Gastrocnemius medialis (tissue), 4 donors: ENCODE results near the gene EPYC. TPM values are rescaled to one million over a fixed set of nuclear protein-coding genes. Genes with fewer than 3 reads are reported as not detected.

Experiments used
- ATAC-seq, 2 donors: fragments of 150-250 bp; one replicate each; pipeline ENCODE4 v1.9.1; 2016
- DNase-seq, 2 donors: peaks; one replicate each; pipeline ENCODE4 v3.0.0-alpha.2; 2019
- H3K27ac ChIP-seq, 4 donors: fragments of 200-600 bp; sonication (generic); 1 replicate in 1 of 4; 2 replicates in 3 of 4; pipeline ENCODE4 v1.5.1; 2016 to 2018; ENCODE audit warnings: mild to moderate bottlenecking in 2 of 4, moderate library complexity in 1 of 4
- H3K27me3 ChIP-seq, 3 donors: fragments of 200-600 bp; sonication (generic) in 2 of 3; 1 replicate in 1 of 3; 2 replicates in 2 of 3; pipeline versions ENCODE4 v1.5.1 to v1.6.0; 2016 to 2019; ENCODE audit warnings: mild to moderate bottlenecking in 1 of 3, moderate library complexity in 1 of 3
- H3K36me3 ChIP-seq, 2 donors: fragments of 200-600 bp; sonication (generic) in 1 of 2; one replicate each; pipeline ENCODE4 v1.5.1; 2017 to 2018
- H3K4me1 ChIP-seq, 2 donors: fragments of 200-600 bp; sonication (generic) in 1 of 2; one replicate each; pipeline ENCODE4 v1.5.1; 2016 to 2017; ENCODE audit warnings: mild to moderate bottlenecking in 2 of 2
- H3K4me3 ChIP-seq, 4 donors: fragments of 200-600 bp; sonication (generic) in 3 of 4; 1 replicate in 1 of 4; 2 replicates in 3 of 4; pipeline ENCODE4 v1.5.1; 2016 to 2019; ENCODE audit warnings: mild to moderate bottlenecking in 2 of 4
- H3K9me3 ChIP-seq, 3 donors: fragments of 200-600 bp; sonication (generic) in 2 of 3; 1 replicate in 1 of 3; 2 replicates in 2 of 3; pipeline ENCODE4 v1.5.1; 2016 to 2019
- CTCF ChIP-seq, 5 experiments: fragments of 450-650 bp in 3 of 5; fragments of 200-600 bp in 2 of 5; sonication (generic) in 2 of 5; IDR thresholded peaks in 4 of 5; conservative IDR thresholded peaks in 1 of 5; 1 replicate in 4 of 5; 2 replicates in 1 of 5; pipeline ENCODE4 v1.5.1; 2016 to 2019; ENCODE audit warnings: antibody characterized with exemption in 5 of 5, mild to moderate bottlenecking in 3 of 5, moderate library complexity in 3 of 5
- POLR2A ChIP-seq, 2 donors: fragments of 450-650 bp; IDR thresholded peaks; one replicate each; pipeline ENCODE4 v1.6.1; 2017; ENCODE audit warnings: antibody characterized with exemption in 2 of 2, mild to moderate bottlenecking in 2 of 2, moderate library complexity in 2 of 2
- in situ Hi-C, 4 donors: fragments of 200-750 bp; cut with MboI; loops; one replicate each; pipeline versions ENCODE4 v1.15.0 to v1.8.0; 2017; ENCODE audit warnings: low sequenced_read_pairs in 4 of 4
- intact Hi-C: fragments of 100-400 bp; cut with DNase I; formaldehyde crosslinking; loops from one replicate; pipeline ENCODE4 v1.15.1; 2023; ENCODE audit warnings: low total_unique reads
- total RNA-seq, 4 donors: library from RNA; depleted of rRNA; stranded (reverse); fragments of >200 nt; gene quantifications; one replicate each; pipeline versions ENCODE4 v1.1.0 to v1.2.3, GENCODE V29; 2016

Gene EPYC
- total RNA-seq, 4 donors from 2014 or later: not detected

- no peaks in the 10 kb centered on the region for H3K4me1 ChIP-seq
- ATAC-seq (no peak), DNase-seq (no peak)
- intact Hi-C loops (no loop called here), in situ Hi-C loops (no loop called here)
- H3K27ac ChIP-seq: no peak overlapping the region
- H3K27me3 ChIP-seq: no peaks in the 10 kb centered on the region
- no peaks in the 10 kb centered on the region for H3K36me3 ChIP-seq
- TF ChIP-seq POLR2A (IDR thresholded peaks at IDR 0.05) (no peak), CTCF (IDR thresholded peaks at IDR 0.05 in 4 of 5, conservative IDR thresholded peaks at IDR 0.05 in 1 of 5) (no peak)
- no peaks in the 10 kb centered on the region for H3K9me3 ChIP-seq
- H3K4me3 ChIP-seq: no peak overlapping the region
These were observed 14.7 kb upstream of the EPYC start for GRCh38 chr12:91019455-91019854.

- H3K4me3 ChIP-seq: no peak overlapping the region
- DNase-seq (no peak), ATAC-seq (no peak)
- no peaks in the 10 kb centered on the region for H3K36me3 ChIP-seq
- no peaks in the 10 kb centered on the region for H3K9me3 ChIP-seq
- H3K27me3 ChIP-seq: no peaks in the 10 kb centered on the region
- no peaks in the 10 kb centered on the region for H3K4me1 ChIP-seq
- in situ Hi-C loops: no loop called here
- no peak for TF ChIP-seq POLR2A (IDR thresholded peaks at IDR 0.05)
- no peak for TF ChIP-seq CTCF (IDR thresholded peaks at IDR 0.05 in 4 of 5, conservative IDR thresholded peaks at IDR 0.05 in 1 of 5)
- H3K27ac ChIP-seq: peak overlapping the region; percentile 27 to 70 (median 54)
- intact Hi-C loops: no loop called here
These were observed 12.9 kb upstream of the EPYC start for GRCh38 chr12:91017511-91018263.

GRCh38 chr12:91017043-91017442, 12.3 kb upstream of the EPYC start:
- H3K4me1 ChIP-seq: no peaks in the 10 kb centered on the region
- peak overlapping the region; percentile 27 to 70 (median 54) for H3K27ac ChIP-seq
- ATAC-seq (peak; percentile 64 to 79), DNase-seq (no peak)
- no peak for TF ChIP-seq CTCF (IDR thresholded peaks at IDR 0.05 in 4 of 5, conservative IDR thresholded peaks at IDR 0.05 in 1 of 5)
- TF ChIP-seq POLR2A (IDR thresholded peaks at IDR 0.05): no peak
- in situ Hi-C loops: no loop called here
- H3K9me3 ChIP-seq: no peaks in the 10 kb centered on the region
- H3K27me3 ChIP-seq: no peaks in the 10 kb centered on the region
- H3K36me3 ChIP-seq: no peaks in the 10 kb centered on the region
- intact Hi-C loops: no loop called here
- no peak overlapping the region for H3K4me3 ChIP-seq

- in situ Hi-C loops: no loop called here
These were observed 4.7 kb upstream of the EPYC start for GRCh38 chr12:91009319-91009950.

More at GRCh38 chr12:91009319-91009950, 4.7 kb upstream of the EPYC start:
- TF ChIP-seq POLR2A (IDR thresholded peaks at IDR 0.05): no peak
- no peak for TF ChIP-seq CTCF (IDR thresholded peaks at IDR 0.05 in 4 of 5, conservative IDR thresholded peaks at IDR 0.05 in 1 of 5)
- Histone ChIP-seq H3K4me1 (no peaks in the 10 kb centered on the region), H3K9me3 (no peaks in the 10 kb centered on the region), H3K27ac (no peak overlapping the region), H3K36me3 (no peaks in the 10 kb centered on the region), H3K27me3 (no peaks in the 10 kb centered on the region), H3K4me3 (no peak overlapping the region)
- ATAC-seq (no peak), DNase-seq (no peak)
- intact Hi-C loops: no loop called here
